HEK293 (cell line): Measurements from ENCODE around the gene ARHGEF28.

ENCODE experiments used
- GLI4 ChIP-seq: fragments of 450-650 bp; formaldehyde crosslinking; IDR thresholded peaks from 2 replicates; pipeline ENCODE4 v1.5.1; 2016; ENCODE audit warnings: missing biosample characterization, missing genetic modification characterization
- GLIS1 ChIP-seq: fragments of 450-650 bp; formaldehyde crosslinking; IDR thresholded peaks from 2 replicates; pipeline ENCODE4 v1.5.1; 2016; ENCODE audit warnings: missing biosample characterization, missing genetic modification characterization
- KLF1 ChIP-seq: fragments of 450-650 bp; formaldehyde crosslinking; IDR thresholded peaks from 2 replicates; pipeline ENCODE4 v1.5.1; 2016; ENCODE audit warnings: missing biosample characterization, missing genetic modification characterization
- KLF10 ChIP-seq: fragments of 450-650 bp; IDR thresholded peaks from 2 replicates; pipeline ENCODE4 v1.5.1; 2018; ENCODE audit warnings: missing biosample characterization, mild to moderate bottlenecking, missing genetic modification characterization
- KLF16 ChIP-seq: fragments of 450-650 bp; formaldehyde crosslinking; IDR thresholded peaks from 2 replicates; pipeline ENCODE4 v1.5.1; 2017; ENCODE audit warnings: missing biosample characterization, missing genetic modification characterization
- KLF8 ChIP-seq: fragments of 450-650 bp; formaldehyde crosslinking; IDR thresholded peaks from 2 replicates; pipeline ENCODE4 v1.5.1; 2016; ENCODE audit warnings: missing biosample characterization, missing genetic modification characterization
- REPIN1 ChIP-seq: fragments of 450-650 bp; formaldehyde crosslinking; IDR thresholded peaks from 2 replicates; pipeline ENCODE4 v1.5.1; 2017; ENCODE audit warnings: missing biosample characterization, missing genetic modification characterization, low read depth
- WT1 ChIP-seq: fragments of 450-650 bp; formaldehyde crosslinking; IDR thresholded peaks from 2 replicates; pipeline ENCODE4 v1.5.1; 2016; ENCODE audit warnings: missing biosample characterization, missing genetic modification characterization
- ZBTB8A ChIP-seq: fragments of 450-650 bp; formaldehyde crosslinking; IDR thresholded peaks from 2 replicates; pipeline ENCODE4 v1.5.1; 2016; ENCODE audit warnings: missing biosample characterization, missing genetic modification characterization
- ZNF146 ChIP-seq: fragments of 450-650 bp; formaldehyde crosslinking; IDR thresholded peaks from 2 replicates; pipeline ENCODE4 v1.5.1; 2016; ENCODE audit warnings: missing biosample characterization, missing genetic modification characterization
- ZNF184 ChIP-seq: fragments of 450-650 bp; IDR thresholded peaks from 2 replicates; pipeline ENCODE4 v1.5.1; 2018; ENCODE audit warnings: missing biosample characterization, mild to moderate bottlenecking, missing genetic modification characterization
- ZNF274 ChIP-seq, 2 experiments: fragments of 200-500 bp in 1 of 2; fragments of 450-650 bp in 1 of 2; sonication (Bioruptor generic) in 1 of 2; formaldehyde crosslinking in 1 of 2; IDR thresholded peaks; 2 replicates each; pipeline versions ENCODE4 v1.5.1 to v1.6.1; 2014 to 2016; ENCODE audit warnings: borderline replicate concordance in 1 of 2, inconsistent platforms in 1 of 2, low read length in 1 of 2, missing biosample characterization in 1 of 2, missing genetic modification characterization in 1 of 2
- ZNF335 ChIP-seq: fragments of 450-650 bp; formaldehyde crosslinking; conservative IDR thresholded peaks from 2 replicates; pipeline ENCODE4 v1.5.1; 2016; ENCODE audit warnings: missing biosample characterization, missing genetic modification characterization
- ZNF366 ChIP-seq: fragments of 450-650 bp; formaldehyde crosslinking; conservative IDR thresholded peaks from 2 replicates; pipeline ENCODE4 v1.5.1; 2016; ENCODE audit warnings: missing biosample characterization, missing genetic modification characterization
- ZNF391 ChIP-seq: fragments of 450-650 bp; formaldehyde crosslinking; IDR thresholded peaks from 2 replicates; pipeline ENCODE4 v1.5.1; 2016; ENCODE audit warnings: low read depth, missing biosample characterization, missing genetic modification characterization, borderline replicate concordance
- ZNF426 ChIP-seq: fragments of 450-650 bp; formaldehyde crosslinking; IDR thresholded peaks from 2 replicates; pipeline ENCODE4 v1.5.1; 2017; ENCODE audit warnings: missing biosample characterization, missing genetic modification characterization, mild to moderate bottlenecking, inconsistent platforms, moderate library complexity
- ZNF555 ChIP-seq: fragments of 450-650 bp; formaldehyde crosslinking; conservative IDR thresholded peaks from 2 replicates; pipeline ENCODE4 v1.5.1; 2017; ENCODE audit warnings: missing biosample characterization, mild to moderate bottlenecking, missing genetic modification characterization, inconsistent platforms
- ZNF558 ChIP-seq: fragments of 450-650 bp; formaldehyde crosslinking; IDR thresholded peaks from 2 replicates; pipeline ENCODE4 v1.5.1; 2016; ENCODE audit warnings: missing biosample characterization, missing genetic modification characterization
- ZNF660 ChIP-seq: fragments of 450-650 bp; IDR thresholded peaks from 2 replicates; pipeline ENCODE4 v1.5.1; 2018; ENCODE audit warnings: missing biosample characterization, mild to moderate bottlenecking, missing genetic modification characterization
- ZNF76 ChIP-seq: fragments of 450-650 bp; formaldehyde crosslinking; IDR thresholded peaks from 2 replicates; pipeline ENCODE4; 2016; ENCODE audit warnings: low read depth, missing biosample characterization, missing genetic modification characterization, borderline replicate concordance
- ZSCAN23 ChIP-seq: fragments of 450-650 bp; formaldehyde crosslinking; IDR thresholded peaks from 2 replicates; pipeline ENCODE4 v1.5.1; 2016; ENCODE audit warnings: missing biosample characterization, missing genetic modification characterization
- TF ChIP-seq, protein P1 (sequence below): fragments of 450-650 bp; formaldehyde crosslinking; IDR thresholded peaks from 2 replicates; pipeline ENCODE4 v1.5.1; 2017; ENCODE audit warnings: missing biosample characterization, missing genetic modification characterization
- TF ChIP-seq, protein P2 (sequence below): fragments of 450-650 bp; formaldehyde crosslinking; IDR thresholded peaks from 2 replicates; pipeline ENCODE4 v1.5.1; 2016; ENCODE audit warnings: missing biosample characterization, missing genetic modification characterization
- TF ChIP-seq, protein P3 (sequence below): fragments of 450-650 bp; formaldehyde crosslinking; IDR thresholded peaks from 2 replicates; pipeline ENCODE4 v1.5.1; 2016; ENCODE audit warnings: missing biosample characterization, missing genetic modification characterization
- TF ChIP-seq, protein P4 (sequence below): fragments of 450-650 bp; formaldehyde crosslinking; IDR thresholded peaks from 2 replicates; pipeline ENCODE4 v1.5.1; 2016; ENCODE audit warnings: missing biosample characterization, missing genetic modification characterization
- TF ChIP-seq, protein P5 (sequence below): fragments of 450-650 bp; formaldehyde crosslinking; IDR thresholded peaks from 2 replicates; pipeline ENCODE4 v1.5.1; 2016; ENCODE audit warnings: missing biosample characterization, missing genetic modification characterization
- TF ChIP-seq, protein P6 (sequence below): fragments of 450-650 bp; formaldehyde crosslinking; IDR thresholded peaks from 2 replicates; pipeline ENCODE4 v1.5.1; 2017; ENCODE audit warnings: missing biosample characterization, missing genetic modification characterization
- TF ChIP-seq, protein P7 (sequence below): fragments of 450-650 bp; formaldehyde crosslinking; IDR thresholded peaks from 2 replicates; pipeline ENCODE4 v1.5.1; 2017; ENCODE audit warnings: missing biosample characterization, mild to moderate bottlenecking, missing genetic modification characterization, moderate library complexity

The ARHGEF28 gene

DNA sequence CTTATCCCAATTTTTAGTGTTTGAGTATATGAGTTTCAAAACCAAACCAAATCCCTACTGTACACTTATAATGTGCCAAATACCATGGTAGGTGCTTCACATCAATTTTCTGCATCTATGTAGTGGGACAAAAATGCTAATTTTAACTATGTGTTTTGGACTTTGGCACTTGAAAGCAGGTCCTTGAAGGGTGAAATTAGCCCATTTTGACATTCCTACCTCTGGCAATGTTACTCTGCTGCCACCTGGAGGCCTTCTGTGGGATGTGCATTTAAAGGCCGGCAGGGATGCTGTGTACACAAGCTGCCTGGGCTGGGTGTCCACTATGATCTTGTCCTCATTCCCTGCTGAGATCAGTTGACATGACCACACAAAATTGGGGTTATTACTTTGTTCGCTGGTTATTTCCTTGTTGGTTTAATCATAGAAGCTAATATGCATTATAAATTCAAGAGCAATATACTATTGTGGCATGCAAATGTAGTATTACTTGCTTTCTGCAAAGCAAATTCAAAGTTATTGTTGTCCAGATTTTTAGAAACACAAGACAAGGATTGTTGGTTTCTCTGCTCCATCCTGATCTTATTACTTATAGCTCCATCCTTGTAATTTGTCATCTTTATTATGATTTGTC, 166.8 kb downstream of the ARHGEF28 start (continued):
- TF ChIP-seq, protein P1, sequence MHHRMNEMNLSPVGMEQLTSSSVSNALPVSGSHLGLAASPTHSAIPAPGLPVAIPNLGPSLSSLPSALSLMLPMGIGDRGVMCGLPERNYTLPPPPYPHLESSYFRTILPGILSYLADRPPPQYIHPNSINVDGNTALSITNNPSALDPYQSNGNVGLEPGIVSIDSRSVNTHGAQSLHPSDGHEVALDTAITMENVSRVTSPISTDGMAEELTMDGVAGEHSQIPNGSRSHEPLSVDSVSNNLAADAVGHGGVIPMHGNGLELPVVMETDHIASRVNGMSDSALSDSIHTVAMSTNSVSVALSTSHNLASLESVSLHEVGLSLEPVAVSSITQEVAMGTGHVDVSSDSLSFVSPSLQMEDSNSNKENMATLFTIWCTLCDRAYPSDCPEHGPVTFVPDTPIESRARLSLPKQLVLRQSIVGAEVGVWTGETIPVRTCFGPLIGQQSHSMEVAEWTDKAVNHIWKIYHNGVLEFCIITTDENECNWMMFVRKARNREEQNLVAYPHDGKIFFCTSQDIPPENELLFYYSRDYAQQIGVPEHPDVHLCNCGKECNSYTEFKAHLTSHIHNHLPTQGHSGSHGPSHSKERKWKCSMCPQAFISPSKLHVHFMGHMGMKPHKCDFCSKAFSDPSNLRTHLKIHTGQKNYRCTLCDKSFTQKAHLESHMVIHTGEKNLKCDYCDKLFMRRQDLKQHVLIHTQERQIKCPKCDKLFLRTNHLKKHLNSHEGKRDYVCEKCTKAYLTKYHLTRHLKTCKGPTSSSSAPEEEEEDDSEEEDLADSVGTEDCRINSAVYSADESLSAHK (tag by site-specific recombination), result no peak
- TF ChIP-seq, protein P2, sequence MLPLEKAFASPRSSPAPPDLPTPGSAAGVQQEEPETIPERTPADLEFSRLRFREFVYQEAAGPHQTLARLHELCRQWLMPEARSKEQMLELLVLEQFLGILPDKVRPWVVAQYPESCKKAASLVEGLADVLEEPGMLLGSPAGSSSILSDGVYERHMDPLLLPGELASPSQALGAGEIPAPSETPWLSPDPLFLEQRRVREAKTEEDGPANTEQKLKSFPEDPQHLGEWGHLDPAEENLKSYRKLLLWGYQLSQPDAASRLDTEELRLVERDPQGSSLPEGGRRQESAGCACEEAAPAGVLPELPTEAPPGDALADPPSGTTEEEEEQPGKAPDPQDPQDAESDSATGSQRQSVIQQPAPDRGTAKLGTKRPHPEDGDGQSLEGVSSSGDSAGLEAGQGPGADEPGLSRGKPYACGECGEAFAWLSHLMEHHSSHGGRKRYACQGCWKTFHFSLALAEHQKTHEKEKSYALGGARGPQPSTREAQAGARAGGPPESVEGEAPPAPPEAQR (tag by site-specific recombination), result no peak
- TF ChIP-seq ZNF274 (IDR thresholded peaks at IDR 0.05; ENCODE audit: low read length) (no peak), ZNF274 (tag by site-specific recombination; IDR thresholded peaks at IDR 0.05; ENCODE audit: borderline replicate concordance) (no peak), KLF1 (tag by site-specific recombination) (no peak), ZBTB8A (tag by site-specific recombination) (peak; percentile 44; the same call in 1 of the 2 replicates), REPIN1 (tag by site-specific recombination) (no peak), ZNF146 (tag by site-specific recombination) (no peak), KLF16 (tag by site-specific recombination) (no peak), ZNF558 (tag by site-specific recombination) (no peak), ZNF555 (no peak), ZNF366 (no peak), ZNF391 (tag by site-specific recombination) (peak; percentile 55; the same call in 1 of the 2 replicates), KLF8 (tag by site-specific recombination) (no peak), ZNF76 (no peak), ZSCAN23 (tag by site-specific recombination) (no peak), ZNF184 (tag by site-specific recombination) (no peak; the same call in 1 of the 2 replicates), ZNF426 (tag by site-specific recombination) (no peak), GLI4 (tag by site-specific recombination) (peak; percentile 96), WT1 (tag by site-specific recombination) (0 out of 2 replicates have a peak, but pooled peaks have one; percentile 11), ZNF660 (peak; percentile 55; the same call in 1 of the 2 replicates), ZNF335 (tag by site-specific recombination) (no peak), KLF10 (no peak; the same call in 1 of the 2 replicates), GLIS1 (tag by site-specific recombination) (no peak)
- TF ChIP-seq, protein P3, sequence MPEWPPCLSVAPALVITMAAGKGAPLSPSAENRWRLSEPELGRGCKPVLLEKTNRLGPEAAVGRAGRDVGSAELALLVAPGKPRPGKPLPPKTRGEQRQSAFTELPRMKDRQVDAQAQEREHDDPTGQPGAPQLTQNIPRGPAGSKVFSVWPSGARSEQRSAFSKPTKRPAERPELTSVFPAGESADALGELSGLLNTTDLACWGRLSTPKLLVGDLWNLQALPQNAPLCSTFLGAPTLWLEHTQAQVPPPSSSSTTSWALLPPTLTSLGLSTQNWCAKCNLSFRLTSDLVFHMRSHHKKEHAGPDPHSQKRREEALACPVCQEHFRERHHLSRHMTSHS (tag by site-specific recombination), result no peak
- TF ChIP-seq, protein P4, sequence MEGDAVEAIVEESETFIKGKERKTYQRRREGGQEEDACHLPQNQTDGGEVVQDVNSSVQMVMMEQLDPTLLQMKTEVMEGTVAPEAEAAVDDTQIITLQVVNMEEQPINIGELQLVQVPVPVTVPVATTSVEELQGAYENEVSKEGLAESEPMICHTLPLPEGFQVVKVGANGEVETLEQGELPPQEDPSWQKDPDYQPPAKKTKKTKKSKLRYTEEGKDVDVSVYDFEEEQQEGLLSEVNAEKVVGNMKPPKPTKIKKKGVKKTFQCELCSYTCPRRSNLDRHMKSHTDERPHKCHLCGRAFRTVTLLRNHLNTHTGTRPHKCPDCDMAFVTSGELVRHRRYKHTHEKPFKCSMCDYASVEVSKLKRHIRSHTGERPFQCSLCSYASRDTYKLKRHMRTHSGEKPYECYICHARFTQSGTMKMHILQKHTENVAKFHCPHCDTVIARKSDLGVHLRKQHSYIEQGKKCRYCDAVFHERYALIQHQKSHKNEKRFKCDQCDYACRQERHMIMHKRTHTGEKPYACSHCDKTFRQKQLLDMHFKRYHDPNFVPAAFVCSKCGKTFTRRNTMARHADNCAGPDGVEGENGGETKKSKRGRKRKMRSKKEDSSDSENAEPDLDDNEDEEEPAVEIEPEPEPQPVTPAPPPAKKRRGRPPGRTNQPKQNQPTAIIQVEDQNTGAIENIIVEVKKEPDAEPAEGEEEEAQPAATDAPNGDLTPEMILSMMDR (tag by site-specific recombination), result peak; percentile 83
- TF ChIP-seq, protein P5, sequence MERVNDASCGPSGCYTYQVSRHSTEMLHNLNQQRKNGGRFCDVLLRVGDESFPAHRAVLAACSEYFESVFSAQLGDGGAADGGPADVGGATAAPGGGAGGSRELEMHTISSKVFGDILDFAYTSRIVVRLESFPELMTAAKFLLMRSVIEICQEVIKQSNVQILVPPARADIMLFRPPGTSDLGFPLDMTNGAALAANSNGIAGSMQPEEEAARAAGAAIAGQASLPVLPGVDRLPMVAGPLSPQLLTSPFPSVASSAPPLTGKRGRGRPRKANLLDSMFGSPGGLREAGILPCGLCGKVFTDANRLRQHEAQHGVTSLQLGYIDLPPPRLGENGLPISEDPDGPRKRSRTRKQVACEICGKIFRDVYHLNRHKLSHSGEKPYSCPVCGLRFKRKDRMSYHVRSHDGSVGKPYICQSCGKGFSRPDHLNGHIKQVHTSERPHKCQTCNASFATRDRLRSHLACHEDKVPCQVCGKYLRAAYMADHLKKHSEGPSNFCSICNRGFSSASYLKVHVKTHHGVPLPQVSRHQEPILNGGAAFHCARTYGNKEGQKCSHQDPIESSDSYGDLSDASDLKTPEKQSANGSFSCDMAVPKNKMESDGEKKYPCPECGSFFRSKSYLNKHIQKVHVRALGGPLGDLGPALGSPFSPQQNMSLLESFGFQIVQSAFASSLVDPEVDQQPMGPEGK (tag by site-specific recombination), result no peak
- TF ChIP-seq, protein P6, sequence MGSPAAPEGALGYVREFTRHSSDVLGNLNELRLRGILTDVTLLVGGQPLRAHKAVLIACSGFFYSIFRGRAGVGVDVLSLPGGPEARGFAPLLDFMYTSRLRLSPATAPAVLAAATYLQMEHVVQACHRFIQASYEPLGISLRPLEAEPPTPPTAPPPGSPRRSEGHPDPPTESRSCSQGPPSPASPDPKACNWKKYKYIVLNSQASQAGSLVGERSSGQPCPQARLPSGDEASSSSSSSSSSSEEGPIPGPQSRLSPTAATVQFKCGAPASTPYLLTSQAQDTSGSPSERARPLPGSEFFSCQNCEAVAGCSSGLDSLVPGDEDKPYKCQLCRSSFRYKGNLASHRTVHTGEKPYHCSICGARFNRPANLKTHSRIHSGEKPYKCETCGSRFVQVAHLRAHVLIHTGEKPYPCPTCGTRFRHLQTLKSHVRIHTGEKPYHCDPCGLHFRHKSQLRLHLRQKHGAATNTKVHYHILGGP (tag by site-specific recombination), result no peak
- TF ChIP-seq, protein P7, sequence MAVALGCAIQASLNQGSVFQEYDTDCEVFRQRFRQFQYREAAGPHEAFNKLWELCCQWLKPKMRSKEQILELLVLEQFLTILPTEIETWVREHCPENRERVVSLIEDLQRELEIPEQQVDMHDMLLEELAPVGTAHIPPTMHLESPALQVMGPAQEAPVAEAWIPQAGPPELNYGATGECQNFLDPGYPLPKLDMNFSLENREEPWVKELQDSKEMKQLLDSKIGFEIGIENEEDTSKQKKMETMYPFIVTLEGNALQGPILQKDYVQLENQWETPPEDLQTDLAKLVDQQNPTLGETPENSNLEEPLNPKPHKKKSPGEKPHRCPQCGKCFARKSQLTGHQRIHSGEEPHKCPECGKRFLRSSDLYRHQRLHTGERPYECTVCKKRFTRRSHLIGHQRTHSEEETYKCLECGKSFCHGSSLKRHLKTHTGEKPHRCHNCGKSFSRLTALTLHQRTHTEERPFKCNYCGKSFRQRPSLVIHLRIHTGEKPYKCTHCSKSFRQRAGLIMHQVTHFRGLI (tag by site-specific recombination), result no peak
